PFSK-1 (cell line): ENCODE data around the gene TNIP2. TPM values are rescaled to one million over a fixed set of nuclear protein-coding genes. Genes with fewer than 3 reads are reported as not detected.

Experiments
- FOXP2 ChIP-seq: optimal IDR thresholded peaks from 2 replicates; pipeline ENCODE3; 2011; ENCODE audit warnings: borderline replicate concordance, control low read depth, inconsistent platforms; ENCODE audit not compliant: insufficient read depth; ENCODE audit errors: extremely low read length, extremely low read depth
- POLR2AphosphoS5 ChIP-seq: IDR thresholded peaks from 2 replicates; pipeline ENCODE4 v1.6.1; 2012; ENCODE audit warnings: low read depth, mild to moderate bottlenecking, control low read depth, low read length, moderate library complexity
- SIN3A ChIP-seq: IDR thresholded peaks from 2 replicates; pipeline ENCODE4 v1.6.1; 2012; ENCODE audit warnings: mild to moderate bottlenecking, low read length, moderate library complexity, borderline replicate concordance; ENCODE audit not compliant: insufficient read depth
- TAF1 ChIP-seq: IDR thresholded peaks from 2 replicates; pipeline ENCODE4 v1.6.1; 2012; ENCODE audit warnings: low read length, control low read depth, borderline replicate concordance; ENCODE audit not compliant: insufficient read depth
- polyA plus RNA-seq: library from polyadenylated mRNA; unstranded; fragments of >200 nt; gene quantifications from one replicate; pipeline ENCODE4 v1.2.1, GENCODE V29; 2012; ENCODE audit warnings: low read depth, missing spikeins; ENCODE audit not compliant: insufficient read length
- TF ChIP-seq, protein P1 (sequence below), 2 experiments: IDR thresholded peaks; 2 replicates each; pipeline versions ENCODE4 v1.6.1 to v1.8.0; 2011 to 2012; ENCODE audit warnings: low read depth in 2 of 2, low read length in 2 of 2, control low read depth in 1 of 2, inconsistent platforms in 1 of 2, mild to moderate bottlenecking in 1 of 2, moderate library complexity in 1 of 2; ENCODE audit not compliant: insufficient read depth in 1 of 2

TNIP2 gene, protein sequence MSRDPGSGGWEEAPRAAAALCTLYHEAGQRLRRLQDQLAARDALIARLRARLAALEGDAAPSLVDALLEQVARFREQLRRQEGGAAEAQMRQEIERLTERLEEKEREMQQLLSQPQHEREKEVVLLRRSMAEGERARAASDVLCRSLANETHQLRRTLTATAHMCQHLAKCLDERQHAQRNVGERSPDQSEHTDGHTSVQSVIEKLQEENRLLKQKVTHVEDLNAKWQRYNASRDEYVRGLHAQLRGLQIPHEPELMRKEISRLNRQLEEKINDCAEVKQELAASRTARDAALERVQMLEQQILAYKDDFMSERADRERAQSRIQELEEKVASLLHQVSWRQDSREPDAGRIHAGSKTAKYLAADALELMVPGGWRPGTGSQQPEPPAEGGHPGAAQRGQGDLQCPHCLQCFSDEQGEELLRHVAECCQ
- polyA plus RNA-seq, result 50.8 TPM

DNA sequence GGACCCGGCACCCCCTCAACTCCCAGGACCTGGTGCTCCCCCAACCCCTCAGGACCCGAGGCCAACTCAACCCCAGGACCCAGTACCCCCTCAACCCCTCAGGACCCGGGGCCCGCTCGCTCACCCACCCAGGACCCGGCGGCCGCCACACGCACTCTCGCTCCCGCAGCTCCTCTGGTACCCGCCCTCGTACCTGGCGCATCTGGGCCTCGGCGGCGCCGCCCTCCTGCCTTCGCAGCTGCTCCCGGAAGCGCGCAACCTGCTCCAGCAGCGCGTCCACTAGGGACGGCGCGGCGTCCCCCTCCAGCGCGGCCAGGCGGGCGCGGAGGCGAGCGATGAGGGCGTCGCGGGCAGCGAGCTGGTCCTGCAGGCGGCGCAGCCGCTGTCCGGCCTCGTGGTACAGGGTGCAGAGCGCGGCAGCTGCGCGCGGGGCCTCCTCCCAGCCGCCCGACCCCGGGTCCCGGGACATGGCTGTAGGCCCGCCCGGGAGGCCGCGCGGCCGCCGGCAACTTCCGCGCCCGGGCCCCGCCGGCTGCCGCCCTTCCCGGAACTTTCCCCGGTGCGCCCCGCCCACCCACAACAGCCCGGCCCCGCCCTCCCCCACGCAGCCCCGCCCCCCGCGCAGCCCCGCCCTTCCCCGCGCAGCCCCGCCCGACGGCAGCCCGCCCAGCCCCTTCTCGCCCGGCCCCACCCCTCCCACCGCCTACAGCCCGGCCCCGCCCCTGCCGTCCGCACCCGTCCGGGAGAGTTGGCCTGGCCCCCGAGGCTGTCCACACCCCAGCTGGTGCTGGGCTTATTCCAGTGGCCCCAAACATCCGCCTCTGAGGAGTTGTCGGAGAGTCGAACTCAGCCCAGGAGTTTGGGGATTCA, at the start of gene TNIP2:
TNIP2 (minus strand) TSS at position 516 of the 870 bp plus-strand sequence; CDS start at position 469, 47 bp downstream.
- TF ChIP-seq FOXP2 (peak; percentile 89), POLR2AphosphoS5 (peak; percentile 47; the same call in 1 of the 2 replicates), TAF1 (no peak), SIN3A (no peak)
- TF ChIP-seq, protein P1, sequence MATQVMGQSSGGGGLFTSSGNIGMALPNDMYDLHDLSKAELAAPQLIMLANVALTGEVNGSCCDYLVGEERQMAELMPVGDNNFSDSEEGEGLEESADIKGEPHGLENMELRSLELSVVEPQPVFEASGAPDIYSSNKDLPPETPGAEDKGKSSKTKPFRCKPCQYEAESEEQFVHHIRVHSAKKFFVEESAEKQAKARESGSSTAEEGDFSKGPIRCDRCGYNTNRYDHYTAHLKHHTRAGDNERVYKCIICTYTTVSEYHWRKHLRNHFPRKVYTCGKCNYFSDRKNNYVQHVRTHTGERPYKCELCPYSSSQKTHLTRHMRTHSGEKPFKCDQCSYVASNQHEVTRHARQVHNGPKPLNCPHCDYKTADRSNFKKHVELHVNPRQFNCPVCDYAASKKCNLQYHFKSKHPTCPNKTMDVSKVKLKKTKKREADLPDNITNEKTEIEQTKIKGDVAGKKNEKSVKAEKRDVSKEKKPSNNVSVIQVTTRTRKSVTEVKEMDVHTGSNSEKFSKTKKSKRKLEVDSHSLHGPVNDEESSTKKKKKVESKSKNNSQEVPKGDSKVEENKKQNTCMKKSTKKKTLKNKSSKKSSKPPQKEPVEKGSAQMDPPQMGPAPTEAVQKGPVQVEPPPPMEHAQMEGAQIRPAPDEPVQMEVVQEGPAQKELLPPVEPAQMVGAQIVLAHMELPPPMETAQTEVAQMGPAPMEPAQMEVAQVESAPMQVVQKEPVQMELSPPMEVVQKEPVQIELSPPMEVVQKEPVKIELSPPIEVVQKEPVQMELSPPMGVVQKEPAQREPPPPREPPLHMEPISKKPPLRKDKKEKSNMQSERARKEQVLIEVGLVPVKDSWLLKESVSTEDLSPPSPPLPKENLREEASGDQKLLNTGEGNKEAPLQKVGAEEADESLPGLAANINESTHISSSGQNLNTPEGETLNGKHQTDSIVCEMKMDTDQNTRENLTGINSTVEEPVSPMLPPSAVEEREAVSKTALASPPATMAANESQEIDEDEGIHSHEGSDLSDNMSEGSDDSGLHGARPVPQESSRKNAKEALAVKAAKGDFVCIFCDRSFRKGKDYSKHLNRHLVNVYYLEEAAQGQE (IDR thresholded peaks at IDR 0.05; ENCODE audit: insufficient read depth in 1 of 2, low read depth in 2 of 2, low read length in 2 of 2), result no peak

DNA sequence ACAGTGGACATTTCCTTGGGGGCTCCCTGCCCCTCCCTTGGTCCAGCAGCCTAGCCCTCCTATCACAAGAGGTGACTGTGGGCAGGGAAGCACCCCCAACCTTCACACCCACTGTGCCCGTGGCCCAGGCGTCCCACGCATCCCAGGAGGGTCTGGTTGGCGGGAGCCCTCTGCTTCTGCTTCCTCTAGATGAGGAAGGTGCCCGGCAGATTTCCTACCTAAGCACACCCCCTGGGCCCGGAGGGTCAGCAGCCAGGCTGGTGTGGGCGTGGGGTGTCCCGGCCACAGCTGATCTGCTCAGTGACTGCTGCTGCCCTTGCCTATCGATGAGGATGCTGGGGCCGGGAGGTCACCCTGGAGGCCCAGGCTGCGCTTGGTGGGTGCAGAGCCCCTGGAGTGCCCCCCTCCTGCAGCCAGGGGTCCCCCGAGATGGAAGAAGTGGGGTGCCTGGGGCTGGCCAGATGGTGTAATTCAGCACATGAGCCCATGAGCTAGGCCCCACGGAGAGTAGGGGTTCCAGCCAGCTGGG, 48.9 kb upstream of the TNIP2 start:
- no peak for TF ChIP-seq TAF1
- no peak for TF ChIP-seq POLR2AphosphoS5
- TF ChIP-seq SIN3A, result no peak
- TF ChIP-seq, protein P1 (IDR thresholded peaks at IDR 0.05; ENCODE audit: insufficient read depth in 1 of 2, low read depth in 2 of 2, low read length in 2 of 2), result no peak
- no peak for TF ChIP-seq FOXP2

DNA sequence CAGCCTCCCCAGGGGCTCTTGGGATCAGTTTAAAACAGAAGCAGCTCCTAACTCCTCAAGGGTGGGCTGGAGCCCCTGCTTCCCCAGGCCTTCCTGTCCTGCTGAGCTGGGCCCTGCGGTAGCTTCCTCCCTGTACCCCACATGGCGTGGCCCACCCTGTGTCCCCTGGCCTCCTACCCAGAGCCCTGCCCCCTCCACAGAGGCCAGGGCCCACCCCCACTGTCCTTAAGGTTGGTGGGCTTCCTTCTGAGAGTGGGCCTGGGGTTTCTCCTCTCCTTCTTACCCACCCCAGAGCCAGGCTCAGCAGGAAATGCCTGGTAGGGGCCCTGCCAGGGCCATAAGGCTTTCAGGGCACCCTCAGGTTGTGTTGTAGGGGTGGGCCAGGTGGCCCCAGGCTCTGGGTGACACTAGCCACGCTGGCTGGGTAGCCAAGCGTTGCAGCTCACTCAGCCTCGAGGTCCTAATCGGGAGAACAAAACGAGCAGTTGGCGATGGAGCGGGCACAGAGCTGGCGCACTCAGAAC, 48.4 kb upstream of the TNIP2 start:
- TF ChIP-seq, protein P1 (IDR thresholded peaks at IDR 0.05; ENCODE audit: insufficient read depth in 1 of 2, low read depth in 2 of 2, low read length in 2 of 2), result no peak
- TF ChIP-seq FOXP2 (no peak), SIN3A (no peak), POLR2AphosphoS5 (no peak), TAF1 (no peak)

DNA sequence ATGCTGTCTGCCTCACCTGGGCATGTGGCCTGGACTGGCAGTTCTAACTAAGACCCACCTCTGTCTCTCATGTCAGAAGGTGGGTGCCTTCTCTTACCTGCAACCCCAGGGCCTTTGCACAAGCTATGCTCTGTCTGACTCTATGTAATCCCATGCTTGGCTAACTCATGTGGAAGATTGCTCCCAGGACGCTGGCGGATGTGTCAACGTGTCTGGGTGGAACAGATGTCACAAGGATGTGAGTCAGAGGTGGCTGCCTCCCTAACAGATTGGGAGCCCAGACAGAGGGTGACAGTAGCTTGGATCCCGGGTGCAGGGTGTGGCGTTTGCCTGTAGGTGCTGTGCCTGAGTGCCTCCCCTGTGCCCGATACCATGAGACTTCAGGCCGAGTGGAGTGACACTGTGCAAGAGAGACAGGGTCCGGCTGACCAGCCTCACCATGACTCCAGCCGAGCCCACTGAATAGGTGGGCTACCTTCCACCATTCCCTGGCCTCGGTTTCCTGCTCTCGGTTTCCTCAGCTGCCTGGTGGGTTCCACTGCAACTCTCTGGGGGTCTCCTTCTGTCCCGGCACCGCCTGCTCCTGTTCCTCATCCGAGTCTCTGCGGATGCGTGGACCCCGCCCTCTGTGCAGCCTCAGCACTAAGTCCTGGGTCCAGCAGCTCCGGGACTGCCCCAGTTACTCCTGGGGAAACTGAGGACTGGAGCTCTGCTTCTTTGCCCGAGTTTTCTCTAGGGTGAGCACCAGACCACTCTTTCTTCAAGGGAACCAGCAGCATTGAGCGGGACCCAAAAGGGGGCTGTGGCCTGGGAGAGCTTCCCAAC, 47.7 kb upstream of the TNIP2 start:
- TF ChIP-seq, protein P1 (IDR thresholded peaks at IDR 0.05; ENCODE audit: insufficient read depth in 1 of 2, low read depth in 2 of 2, low read length in 2 of 2), result no peak
- TF ChIP-seq SIN3A, result no peak
- TF ChIP-seq POLR2AphosphoS5, result no peak
- TF ChIP-seq TAF1, result no peak
- TF ChIP-seq FOXP2, result no peak
